ENCODE data around the gene SLIT3.
"Not testable (repeated sequence)": the region's sequence is repeated elsewhere in the genome, so short reads cannot be mapped to it uniquely, and the experiment has no call there.

The SLIT3 gene

GRCh38 chr5:169132302-169132660 is 168.7 kb downstream of the SLIT3 start:
- DNase-seq: no peak

DNA sequence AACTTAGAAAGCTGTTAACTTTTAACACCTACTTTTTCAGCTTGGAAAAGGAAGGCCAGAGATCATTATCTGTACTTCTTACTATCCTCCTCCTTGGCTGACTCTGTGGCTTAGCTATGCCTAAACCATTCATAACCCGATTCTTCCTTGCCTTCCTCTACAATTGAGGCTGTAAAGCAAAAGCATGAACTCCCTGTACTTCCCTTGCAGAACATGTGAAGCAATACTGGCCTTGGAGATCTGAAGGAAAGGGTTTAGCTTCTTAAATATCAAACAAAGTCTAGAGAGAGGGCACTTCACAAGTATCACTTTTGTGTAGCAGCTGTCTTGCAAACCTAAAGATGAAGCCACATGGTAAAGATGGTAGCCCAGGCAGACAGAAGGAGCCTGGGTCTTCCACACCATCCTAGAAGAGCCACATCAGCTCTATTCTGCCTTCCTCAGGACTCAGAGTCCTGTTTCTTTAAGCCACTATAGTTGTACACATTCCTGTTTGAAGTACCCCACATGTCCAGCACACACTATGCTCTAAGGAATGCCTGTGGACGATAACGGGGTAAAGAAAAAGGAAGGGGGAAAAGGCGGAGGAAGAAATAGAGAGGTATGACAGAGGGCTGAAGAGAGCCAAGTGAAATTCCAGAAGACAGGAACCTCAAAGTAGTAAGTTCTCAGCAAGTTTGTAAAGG is 169.2 kb downstream of the SLIT3 start:
- no peak for DNase-seq

- DNase-seq: no peak
Measured at GRCh38 chr5:169128679-169129078, 172.3 kb downstream of the SLIT3 start.

DNA sequence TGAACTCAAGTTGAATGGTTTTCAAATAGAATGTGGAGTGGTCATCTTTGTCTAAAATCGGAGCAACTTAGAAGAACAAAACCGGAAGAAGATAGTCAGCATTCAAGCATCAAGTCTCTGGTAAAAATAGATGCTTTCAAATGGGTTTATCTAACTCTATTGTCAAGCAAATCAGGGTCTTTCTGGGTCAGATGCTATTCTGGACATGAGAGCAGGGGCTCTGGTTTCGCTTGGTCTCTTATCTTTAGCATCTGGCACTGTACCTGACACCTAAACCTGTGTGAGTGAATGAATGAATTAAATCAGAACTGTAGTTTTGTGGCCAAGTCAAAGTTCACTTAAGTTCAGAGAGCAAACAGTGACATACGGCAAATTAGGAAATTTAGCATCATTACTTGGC is 173.5 kb downstream of the SLIT3 start:
- DNase-seq: no peak

GRCh38 chr5:169126481-169127021 is 174.4 kb downstream of the SLIT3 start:
- DNase-seq: no peak

- no peak for DNase-seq
Measured at GRCh38 chr5:169125571-169125970, 175.4 kb downstream of the SLIT3 start.

- DNase-seq: no peak
Measured at GRCh38 chr5:169122951-169123350, 178.0 kb downstream of the SLIT3 start.

GRCh38 chr5:169121630-169122420 is 179.1 kb downstream of the SLIT3 start:
- no peak for DNase-seq

GRCh38 chr5:169119288-169120048 is 181.5 kb downstream of the SLIT3 start:
- DNase-seq: no peak

GRCh38 chr5:169116961-169117461 is 183.9 kb downstream of the SLIT3 start:
- no peak for DNase-seq

DNA sequence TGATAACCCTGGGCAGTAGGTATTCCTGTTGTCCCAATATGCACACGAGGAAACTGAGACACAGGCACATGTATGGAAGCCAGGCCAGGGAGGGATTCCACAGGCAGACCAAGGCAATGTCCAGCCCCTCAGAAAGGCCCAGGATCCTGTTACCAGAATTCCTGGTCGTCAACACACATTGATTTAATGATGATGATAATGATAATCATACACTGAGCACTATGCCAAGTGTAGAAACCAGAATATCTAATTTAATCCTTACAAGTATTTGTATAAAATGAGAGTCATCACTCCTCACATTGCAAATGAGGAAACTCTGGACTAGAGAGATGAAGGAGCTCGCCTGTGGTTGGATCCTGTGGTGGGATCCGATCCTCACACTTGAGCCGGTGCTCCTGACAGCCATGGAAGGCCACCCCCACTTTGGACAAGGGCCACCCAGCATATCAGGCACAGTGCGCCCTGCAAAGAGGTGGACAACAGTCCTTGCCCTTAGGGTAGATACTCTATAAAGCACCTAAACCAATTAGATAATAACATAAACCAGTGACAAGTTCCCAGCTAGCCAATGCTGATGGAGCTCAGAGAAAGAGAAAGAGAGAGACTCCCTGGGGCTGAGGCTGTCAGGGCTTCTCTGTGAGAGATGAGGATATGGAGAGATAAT is 185.3 kb downstream of the SLIT3 start:
- no peak for DNase-seq

DNA sequence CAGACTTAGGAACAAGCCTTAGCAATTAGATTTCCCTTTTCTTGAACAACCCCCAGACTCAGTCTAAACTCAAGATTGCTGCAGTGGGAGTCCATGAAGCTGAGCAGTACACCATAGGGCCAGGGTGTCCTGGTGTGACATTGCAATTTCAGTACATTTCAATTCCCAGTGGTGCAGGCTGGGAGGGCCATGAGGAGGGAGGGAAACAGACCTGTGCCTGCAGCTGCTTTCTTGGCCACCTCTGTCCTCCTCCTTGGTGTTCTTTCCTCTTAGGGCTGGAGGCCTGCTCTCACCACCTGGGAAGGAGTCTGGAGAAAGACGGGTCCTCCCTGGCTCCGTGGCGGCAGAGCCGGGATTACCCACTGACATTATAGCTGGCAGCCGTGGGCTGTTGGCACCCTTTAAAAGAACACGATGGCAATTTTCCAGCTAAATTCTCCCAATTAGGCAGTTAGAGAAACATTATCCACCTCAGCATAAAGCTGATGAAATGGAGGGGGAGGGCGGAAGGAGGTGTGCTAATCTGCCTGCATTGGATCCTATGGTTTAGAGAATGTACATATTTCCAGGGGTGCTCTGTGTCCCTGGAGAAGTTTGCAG is 186.4 kb downstream of the SLIT3 start:
- DNase-seq: no peak

GRCh38 chr5:169112016-169112415 is 188.9 kb downstream of the SLIT3 start:
- no peak for DNase-seq

GRCh38 chr5:169106911-169107706 is 193.8 kb downstream of the SLIT3 start:
- DNase-seq: no peak

- DNase-seq: not testable (repeated sequence)
Measured at GRCh38 chr5:169105582-169105981, 195.4 kb downstream of the SLIT3 start.

GRCh38 chr5:169104937-169105494 is 195.9 kb downstream of the SLIT3 start:
- DNase-seq: no peak

GRCh38 chr5:169103586-169104181 is 197.3 kb downstream of the SLIT3 start:
- DNase-seq: no peak

DNA sequence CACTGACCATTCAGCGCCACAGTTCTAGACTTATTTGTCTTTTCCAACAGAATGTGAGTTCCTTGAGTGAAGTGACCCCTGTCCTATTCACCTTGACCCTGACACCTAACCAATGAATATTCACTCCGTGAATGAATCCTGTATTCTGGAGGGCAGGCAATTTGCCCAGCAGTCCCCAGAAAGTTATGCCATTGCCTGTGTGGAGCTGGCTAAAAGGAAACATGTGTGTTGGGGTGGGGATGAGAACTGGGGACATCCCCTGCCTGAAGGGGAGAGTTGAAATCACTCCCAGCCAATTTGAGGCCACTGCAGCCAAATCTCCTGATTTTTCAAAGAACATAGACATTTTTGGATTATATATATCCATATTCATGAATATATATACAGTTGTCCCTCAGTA is 199.0 kb downstream of the SLIT3 start:
- no peak for DNase-seq

DNA sequence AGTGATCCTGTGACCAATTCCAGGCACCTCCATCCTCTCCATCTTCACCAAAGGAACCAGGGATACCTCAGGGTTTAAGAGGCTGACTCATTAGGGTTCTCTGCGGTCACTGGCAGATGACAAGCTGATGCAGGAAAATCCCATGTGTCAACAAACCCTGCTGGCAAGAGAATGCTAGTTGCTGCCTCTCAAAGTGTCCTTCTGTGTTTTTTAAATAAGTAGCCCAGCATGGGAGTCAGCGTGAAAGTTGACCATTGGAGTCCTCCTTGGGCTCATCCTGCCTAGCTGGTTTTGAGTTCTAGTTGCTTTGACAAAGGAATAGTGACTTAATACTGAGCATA is 200.2 kb downstream of the SLIT3 start:
- no peak for DNase-seq

GRCh38 chr5:169099801-169100734 is 200.9 kb downstream of the SLIT3 start:
- DNase-seq: no peak
